H1 (cell line): ENCODE results near the gene CDPF1. TPM values are rescaled to one million over a fixed set of nuclear protein-coding genes. Genes with fewer than 3 reads are reported as not detected.

ENCODE experiments used
- CTCF ChIP-seq, 3 experiments: IDR thresholded peaks; 1 replicate in 2 of 3; 2 replicates in 1 of 3; pipeline versions ENCODE4 v1.5.1 to v1.6.1; 2011; ENCODE audit warnings: low read length in 3 of 3, mild to moderate bottlenecking in 3 of 3, inconsistent platforms in 2 of 3, low read depth in 1 of 3, moderate library complexity in 1 of 3; ENCODE audit not compliant: insufficient read depth in 1 of 3; ENCODE audit errors: control extremely low read depth in 1 of 3
- polyA plus RNA-seq, 7 experiments: library from polyadenylated mRNA; depleted of rRNA in 3 of 7; stranded (reverse) in 5 of 7; unstranded in 2 of 7; fragments of >200 nt in 5 of 7; fragments of 200-250 nt in 2 of 7; gene quantifications; 1 replicate in 5 of 7; 2 replicates in 1 of 7; 4 replicates in 1 of 7; pipeline versions ENCODE4 v1.2.1 to v1.2.3, GENCODE V29; 2011 to 2013; ENCODE audit warnings: missing spikeins in 2 of 7, mixed read lengths in 2 of 7
- total RNA-seq: library from RNA; stranded (reverse); fragmentation: NEBNext Ultra II Directional; extraction: Animal tissue kit (Norgen Biotek cat#: 25700); gene quantifications from 2 replicates; pipeline ENCODE4 v1.2.1, GENCODE V29; 2021

CDPF1 gene
- total and polyA plus RNA-seq, 2 of the 8 experiments (the other 6 are each of a cell fraction or from before 2014, with no cell fraction given) = 9.7 to 13.7 TPM

- TF ChIP-seq CTCF (IDR thresholded peaks at IDR 0.05; ENCODE audit: control extremely low read depth in 1 of 3, insufficient read depth in 1 of 3, low read depth in 1 of 3, low read length in 3 of 3) = no peak
Observed at GRCh38 chr22:46196278-46196677, 53.8 kb downstream of the CDPF1 start (continued).
